Stimulated activated CD8-positive, alpha-beta memory T cell treated with anti-CD3 and anti-CD28 coated beads, Interleukin-15, amount 100 ng/mL, for 1 hour (primary cell): ENCODE measurements around the gene ZNF474.

Experiments
- DNase-seq: peaks from one replicate; pipeline ENCODE4 v3.0.0-alpha.2; 2020; ENCODE audit warnings: low read depth

Gene ZNF474

GRCh38 chr5:122118356-122118948 lies 10.9 kb upstream of the ZNF474 start:
- DNase-seq: no peak

GRCh38 chr5:122119205-122119604 lies 10.1 kb upstream of the ZNF474 start:
- no peak for DNase-seq

- DNase-seq: no peak
Observed at GRCh38 chr5:122120493-122120892, 8.9 kb upstream of the ZNF474 start.

- DNase-seq: no peak
Observed at GRCh38 chr5:122120957-122121356, 8.4 kb upstream of the ZNF474 start.

GRCh38 chr5:122121479-122122465 lies 7.6 kb upstream of the ZNF474 start:
- DNase-seq: no peak

GRCh38 chr5:122124766-122125165 lies 4.6 kb upstream of the ZNF474 start:
- DNase-seq: no peak

GRCh38 chr5:122126177-122126755 lies 3.1 kb upstream of the ZNF474 start:
- no peak for DNase-seq

GRCh38 chr5:122126756-122127321 lies 2.5 kb upstream of the ZNF474 start:
- DNase-seq: no peak

GRCh38 chr5:122130152-122130551 lies 806 bp downstream of the ZNF474 start:
- DNase-seq: no peak

- no peak for DNase-seq
Observed at GRCh38 chr5:122137702-122138101, 8.4 kb downstream of the ZNF474 start.

- no peak for DNase-seq
Observed at GRCh38 chr5:122138356-122138755, 9.0 kb downstream of the ZNF474 start.

GRCh38 chr5:122140900-122141299 lies 11.6 kb downstream of the ZNF474 start:
- DNase-seq: no peak

GRCh38 chr5:122141751-122142150 lies 12.4 kb downstream of the ZNF474 start:
- no peak for DNase-seq

- DNase-seq: no peak
Observed at GRCh38 chr5:122142480-122143164, 13.3 kb downstream of the ZNF474 start.

- no peak for DNase-seq
Observed at GRCh38 chr5:122144236-122144635, 14.9 kb downstream of the ZNF474 start.

- no peak for DNase-seq
Observed at GRCh38 chr5:122145906-122146305, 16.6 kb downstream of the ZNF474 start.

GRCh38 chr5:122149321-122150090 lies 20.2 kb downstream of the ZNF474 start:
- no peak for DNase-seq

- DNase-seq: no peak
Observed at GRCh38 chr5:122150215-122150614, 20.9 kb downstream of the ZNF474 start.

- DNase-seq: no peak
Observed at GRCh38 chr5:122151640-122152039, 22.3 kb downstream of the ZNF474 start.

GRCh38 chr5:122152266-122152900 lies 23.0 kb downstream of the ZNF474 start:
- DNase-seq: no peak

GRCh38 chr5:122153230-122153629 lies 23.9 kb downstream of the ZNF474 start:
- DNase-seq: no peak
